ENCODE measurements around the gene KLHL10. TPM values are rescaled to one million over a fixed set of nuclear protein-coding genes. Genes with fewer than 3 reads are reported as not detected.
"Not testable (repeated sequence)": the region's sequence is repeated elsewhere in the genome, so short reads cannot be mapped to it uniquely, and the experiment has no call there.

The KLHL10 gene
- total RNA-seq, 1 experiment from 2014 or later = not detected

- in situ Hi-C loops (cut with HindIII; ENCODE audit: low pct_unique_long_range_greater_than_20kb, low sequenced_read_pairs) = no loop called here
- peak; percentile 60 for DNase-seq (ENCODE audit: low read depth, low spot score)
Observed at GRCh38 chr17:41835800-41836549, 1.6 kb upstream of the KLHL10 start, which contains the start of gene NT5C3B. NT5C3B (minus strand) TSS chr17:41836232; CDS start chr17:41836193, 39 bp downstream.

DNA sequence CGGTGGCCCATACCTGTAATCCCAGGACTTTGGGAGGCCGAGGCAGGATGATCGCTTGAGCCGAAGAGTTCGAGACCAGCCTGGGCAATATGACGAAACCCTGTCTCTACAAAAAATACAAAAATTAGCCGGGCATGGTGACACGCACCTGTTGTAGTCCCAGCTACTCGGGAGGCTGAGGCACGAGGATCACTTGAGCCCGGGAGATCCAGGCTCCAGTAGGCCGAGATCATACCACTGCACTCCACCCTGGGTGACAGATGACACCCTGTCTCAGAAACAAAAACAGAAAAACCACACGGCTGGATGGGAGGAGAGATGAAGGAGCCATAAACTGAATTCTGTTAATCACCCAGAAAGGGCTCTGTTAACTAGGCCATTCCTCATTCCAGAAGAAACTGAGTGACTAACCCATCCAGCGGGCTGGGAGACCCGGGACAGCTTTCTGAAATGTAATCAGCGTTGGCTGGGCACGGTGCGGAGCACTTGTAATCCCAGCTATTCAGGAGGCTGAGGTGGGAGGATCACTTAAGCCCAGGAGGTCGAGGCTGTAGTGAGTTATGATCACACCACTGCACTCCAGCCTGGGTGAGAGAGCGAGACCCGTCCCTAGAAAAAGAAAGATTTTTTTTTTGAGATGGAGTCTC is 952 bp upstream of the KLHL10 start:
- in situ Hi-C loops (cut with HindIII; ENCODE audit: low pct_unique_long_range_greater_than_20kb, low sequenced_read_pairs) = no loop called here
- no peak for DNase-seq (ENCODE audit: low read depth, low spot score)

- in situ Hi-C loops (cut with HindIII; ENCODE audit: low pct_unique_long_range_greater_than_20kb, low sequenced_read_pairs); DNase-seq (ENCODE audit: low read depth, low spot score): not testable (repeated sequence)
Observed at GRCh38 chr17:41839448-41839847, 1.8 kb downstream of the KLHL10 start.

DNA sequence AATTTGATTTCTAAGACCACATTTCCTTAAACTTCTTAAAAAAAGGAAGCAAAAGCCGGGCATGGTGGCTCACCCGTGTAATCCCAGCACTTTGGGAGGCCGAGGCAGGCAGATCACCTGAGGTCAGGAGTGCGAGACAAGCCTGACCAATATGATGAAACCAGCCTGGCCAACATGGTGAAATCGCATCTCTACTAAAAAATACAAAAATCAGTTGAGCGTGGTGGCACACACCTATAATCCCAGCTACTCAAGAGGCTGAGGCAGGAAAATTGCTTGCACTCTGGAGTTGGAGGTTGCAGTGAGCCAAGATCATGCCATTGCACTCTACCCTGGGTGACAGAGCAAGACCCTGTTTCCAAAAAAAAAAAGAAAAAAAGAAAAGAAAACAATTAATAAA is 3.2 kb downstream of the KLHL10 start:
- DNase-seq (ENCODE audit: low read depth, low spot score); in situ Hi-C loops (cut with HindIII; ENCODE audit: low pct_unique_long_range_greater_than_20kb, low sequenced_read_pairs): not testable (repeated sequence)

GRCh38 chr17:41844971-41845370 is 7.3 kb downstream of the KLHL10 start:
- in situ Hi-C loops (cut with HindIII; ENCODE audit: low pct_unique_long_range_greater_than_20kb, low sequenced_read_pairs) = no loop called here
- no peak for DNase-seq (ENCODE audit: low read depth, low spot score)

DNA sequence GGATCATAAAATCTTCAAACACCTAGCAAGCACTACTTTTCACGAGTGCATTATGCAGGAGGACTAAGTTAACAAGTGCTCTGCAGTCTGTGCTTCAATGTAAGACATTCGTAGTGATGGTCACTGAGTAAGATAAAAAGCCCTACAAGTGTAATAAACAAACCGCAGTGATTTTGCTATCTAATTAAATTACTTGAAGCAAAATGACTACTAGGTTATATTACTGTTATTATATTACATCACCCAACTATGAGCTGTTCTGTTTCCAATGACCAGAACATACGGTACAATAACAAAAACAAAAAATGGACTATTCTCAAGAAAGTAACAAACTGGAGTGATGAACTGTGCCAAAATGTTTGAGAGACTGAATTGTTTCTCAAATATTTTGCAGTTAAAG is 11.2 kb downstream of the KLHL10 start:
- DNase-seq (ENCODE audit: low read depth, low spot score) = no peak
- in situ Hi-C loops (cut with HindIII; ENCODE audit: low pct_unique_long_range_greater_than_20kb, low sequenced_read_pairs) = no loop called here

DNA sequence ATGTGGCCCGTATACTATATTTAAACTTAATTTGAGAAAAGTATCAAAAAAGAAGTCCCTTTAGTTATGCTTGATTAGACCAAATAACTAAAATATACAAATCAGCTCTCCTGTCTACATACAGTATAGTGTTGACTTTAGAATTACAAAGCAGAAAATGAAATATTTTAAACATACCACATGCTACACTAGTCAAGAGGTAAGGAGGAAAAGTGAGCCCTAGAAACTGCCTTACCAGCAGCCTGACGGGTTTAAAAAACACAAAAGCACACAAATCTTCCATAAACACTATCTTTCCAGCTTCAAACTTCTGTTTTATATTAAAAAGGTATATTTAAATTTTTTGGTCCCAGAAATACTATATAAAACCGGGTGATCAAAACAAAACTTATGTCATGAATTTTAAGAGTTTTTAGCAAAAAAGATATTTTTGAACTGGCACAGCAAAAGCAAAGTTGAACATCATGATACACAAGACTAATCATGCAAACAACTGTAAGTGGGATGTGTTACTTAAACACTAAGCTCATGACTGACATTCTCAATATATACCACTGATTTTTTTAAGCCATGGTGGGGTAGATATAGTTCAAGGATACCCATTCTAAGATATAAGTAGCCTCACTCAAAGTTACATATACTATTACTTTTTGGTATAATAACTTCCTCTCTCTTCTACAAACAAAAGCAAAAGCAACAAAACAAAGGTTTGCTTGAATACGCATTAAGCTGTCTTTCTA is 11.8 kb downstream of the KLHL10 start:
- DNase-seq (ENCODE audit: low read depth, low spot score) = no peak
- in situ Hi-C loops (cut with HindIII; ENCODE audit: low pct_unique_long_range_greater_than_20kb, low sequenced_read_pairs) = no loop called here

- in situ Hi-C loops (cut with HindIII; ENCODE audit: low pct_unique_long_range_greater_than_20kb, low sequenced_read_pairs); DNase-seq (ENCODE audit: low read depth, low spot score): not testable (repeated sequence)
Observed at GRCh38 chr17:41851382-41851781, 13.8 kb downstream of the KLHL10 start.

- in situ Hi-C loops (cut with HindIII; ENCODE audit: low pct_unique_long_range_greater_than_20kb, low sequenced_read_pairs) = no loop called here
- no peak for DNase-seq (ENCODE audit: low read depth, low spot score)
Observed at GRCh38 chr17:41860254-41860931, 22.8 kb downstream of the KLHL10 start.

- no peak for DNase-seq (ENCODE audit: low read depth, low spot score)
- in situ Hi-C loops (cut with HindIII; ENCODE audit: low pct_unique_long_range_greater_than_20kb, low sequenced_read_pairs) = no loop called here
Observed at GRCh38 chr17:41863074-41863848, 25.6 kb downstream of the KLHL10 start.

DNA sequence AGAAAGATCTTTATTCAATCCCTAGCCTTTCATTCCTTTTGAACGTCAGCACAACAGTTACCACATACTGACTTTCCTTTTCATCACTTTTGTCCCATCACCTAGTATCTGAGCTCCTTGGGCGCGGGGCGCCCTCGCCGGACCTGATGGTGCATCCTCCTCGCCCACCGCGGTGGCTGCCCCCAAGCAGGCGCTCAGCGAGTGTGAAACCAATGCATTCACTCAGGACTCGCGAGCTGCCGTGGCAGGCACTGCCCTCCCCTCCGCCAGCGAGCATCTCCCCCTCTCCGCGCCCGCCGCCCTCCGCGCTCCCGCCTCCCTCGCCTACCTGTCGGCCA is 26.8 kb downstream of the KLHL10 start:
- DNase-seq (ENCODE audit: low read depth, low spot score) = no peak
- in situ Hi-C loops (cut with HindIII; ENCODE audit: low pct_unique_long_range_greater_than_20kb, low sequenced_read_pairs) = no loop called here

- in situ Hi-C loops (cut with HindIII; ENCODE audit: low pct_unique_long_range_greater_than_20kb, low sequenced_read_pairs) = no loop called here
- peak; percentile 88 for DNase-seq (ENCODE audit: low read depth, low spot score)
Observed at GRCh38 chr17:41864836-41865595, 27.4 kb downstream of the KLHL10 start, which contains the start of gene KLHL11. KLHL11 (minus strand) TSS chr17:41865423; CDS start chr17:41865370, 53 bp downstream.

DNA sequence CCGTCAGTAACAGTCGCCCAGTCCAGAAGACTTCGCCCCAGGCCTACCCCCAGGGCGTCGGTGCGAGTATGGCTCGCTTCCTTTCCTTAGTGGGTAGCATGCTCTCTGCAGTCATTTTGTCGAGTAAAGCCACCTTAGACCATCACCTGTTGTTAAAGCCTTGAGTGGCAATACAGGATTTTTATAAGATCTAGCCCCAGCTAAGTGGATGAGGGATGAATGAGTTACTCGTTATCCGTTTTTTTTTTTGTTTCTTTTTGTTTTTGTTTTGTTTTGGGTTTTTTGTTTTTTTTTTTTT is 27.9 kb downstream of the KLHL10 start:
- in situ Hi-C loops (cut with HindIII; ENCODE audit: low pct_unique_long_range_greater_than_20kb, low sequenced_read_pairs) = no loop called here
- no peak for DNase-seq (ENCODE audit: low read depth, low spot score)

- in situ Hi-C loops (cut with HindIII; ENCODE audit: low pct_unique_long_range_greater_than_20kb, low sequenced_read_pairs) = no loop called here
- peak; percentile 71 for DNase-seq (ENCODE audit: low read depth, low spot score)
Observed at GRCh38 chr17:41868568-41868967, 30.9 kb downstream of the KLHL10 start.

- in situ Hi-C loops (cut with HindIII; ENCODE audit: low pct_unique_long_range_greater_than_20kb, low sequenced_read_pairs) = no loop called here
- no peak for DNase-seq (ENCODE audit: low read depth, low spot score)
Observed at GRCh38 chr17:41869426-41869825, 31.8 kb downstream of the KLHL10 start.

DNA sequence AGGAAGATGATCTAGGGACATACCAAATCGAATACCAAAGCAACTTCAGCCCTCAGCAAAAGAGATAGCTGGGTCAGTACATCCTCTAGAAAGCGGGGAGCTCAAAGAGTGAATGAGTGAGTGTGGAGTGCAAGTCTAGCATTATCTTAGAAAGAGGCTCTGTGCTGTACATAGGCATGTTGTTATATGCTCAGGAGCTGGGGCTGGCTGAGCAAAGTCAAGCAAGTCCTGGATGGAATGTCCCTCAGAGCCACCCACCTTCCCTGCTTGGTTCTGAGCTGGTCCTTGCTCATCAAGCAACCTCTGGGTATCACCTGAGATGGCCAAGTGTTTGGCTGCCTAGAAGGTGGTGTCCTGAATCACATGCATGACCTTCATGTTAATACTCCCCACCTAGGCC is 32.5 kb downstream of the KLHL10 start:
- no peak for DNase-seq (ENCODE audit: low read depth, low spot score)
- in situ Hi-C loops (cut with HindIII; ENCODE audit: low pct_unique_long_range_greater_than_20kb, low sequenced_read_pairs) = no loop called here

DNA sequence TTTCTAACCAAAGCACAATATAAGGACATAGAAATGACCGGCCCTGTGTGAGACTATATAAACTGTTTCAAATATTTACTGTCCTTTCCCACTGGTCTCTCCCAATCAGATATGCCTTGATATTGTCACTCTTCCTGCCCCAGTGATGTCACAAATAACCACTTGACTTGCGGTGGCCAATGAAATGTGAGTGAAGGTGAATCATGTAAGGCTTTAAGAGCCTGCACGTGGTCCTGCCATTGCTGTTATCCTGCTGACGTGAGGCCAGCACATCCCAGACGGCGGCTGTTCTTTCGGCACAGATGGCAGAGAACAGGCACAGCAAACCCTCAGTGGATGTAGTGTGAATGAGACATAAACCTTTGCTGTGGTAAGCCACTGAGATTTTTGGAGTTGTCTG is 33.0 kb downstream of the KLHL10 start:
- in situ Hi-C loops (cut with HindIII; ENCODE audit: low pct_unique_long_range_greater_than_20kb, low sequenced_read_pairs) = no loop called here
- DNase-seq (ENCODE audit: low read depth, low spot score) = peak; percentile 15

All from SK-MEL-5 (cell line).